GM19397 (cell line): ENCODE data around the gene COX7C.
"Not testable (repeated sequence)": the region's sequence is repeated elsewhere in the genome, so short reads cannot be mapped to it uniquely, and the experiment has no call there.

ENCODE experiments used
- ATAC-seq: cut with Tn5 transposase; IDR thresholded peaks from one replicate; pipeline ENCODE4 v1.9.1; 2021; ENCODE audit warnings: mild to moderate bottlenecking, moderate library complexity; ENCODE audit not compliant: unreplicated experiment

Gene COX7C

DNA sequence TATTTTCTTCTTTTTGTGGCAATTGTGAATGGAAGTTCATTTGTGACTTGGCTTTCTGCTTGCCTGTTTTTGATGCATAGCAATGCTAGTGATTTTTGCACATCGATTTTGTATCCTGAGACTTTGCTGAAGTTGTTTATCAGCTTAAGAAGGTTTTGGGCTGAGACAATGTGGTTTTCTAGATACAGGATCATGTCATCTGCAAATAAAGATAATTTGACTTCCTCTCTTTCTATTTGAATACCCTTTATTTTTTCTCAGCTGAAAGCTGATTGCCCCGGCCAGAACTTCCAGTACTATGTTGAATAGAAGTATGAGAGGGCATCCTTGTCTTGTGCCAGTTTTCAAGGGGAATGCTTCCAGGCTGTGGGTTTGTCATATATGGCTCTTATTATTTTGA is 43.0 kb downstream of the COX7C start:
- ATAC-seq, result not testable (repeated sequence)

DNA sequence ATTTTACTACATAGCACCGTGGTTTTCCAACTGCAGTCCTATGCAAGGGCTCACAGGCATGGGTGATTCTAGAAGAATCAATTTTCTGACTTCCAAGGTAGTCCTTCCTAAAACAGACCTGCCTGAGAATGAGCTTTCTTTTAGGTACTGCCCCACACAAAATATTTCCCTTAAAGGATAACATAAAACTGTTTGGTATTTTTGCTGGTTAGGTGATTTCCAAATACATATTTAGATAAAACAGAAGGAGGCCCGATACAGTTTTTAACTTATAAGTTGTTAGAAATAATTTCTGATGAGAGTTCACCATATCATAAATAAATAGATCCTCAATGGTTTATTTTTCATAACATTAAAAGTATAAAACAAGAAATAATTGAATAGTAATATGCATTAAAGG is 46.4 kb downstream of the COX7C start:
- ATAC-seq, result no peak

DNA sequence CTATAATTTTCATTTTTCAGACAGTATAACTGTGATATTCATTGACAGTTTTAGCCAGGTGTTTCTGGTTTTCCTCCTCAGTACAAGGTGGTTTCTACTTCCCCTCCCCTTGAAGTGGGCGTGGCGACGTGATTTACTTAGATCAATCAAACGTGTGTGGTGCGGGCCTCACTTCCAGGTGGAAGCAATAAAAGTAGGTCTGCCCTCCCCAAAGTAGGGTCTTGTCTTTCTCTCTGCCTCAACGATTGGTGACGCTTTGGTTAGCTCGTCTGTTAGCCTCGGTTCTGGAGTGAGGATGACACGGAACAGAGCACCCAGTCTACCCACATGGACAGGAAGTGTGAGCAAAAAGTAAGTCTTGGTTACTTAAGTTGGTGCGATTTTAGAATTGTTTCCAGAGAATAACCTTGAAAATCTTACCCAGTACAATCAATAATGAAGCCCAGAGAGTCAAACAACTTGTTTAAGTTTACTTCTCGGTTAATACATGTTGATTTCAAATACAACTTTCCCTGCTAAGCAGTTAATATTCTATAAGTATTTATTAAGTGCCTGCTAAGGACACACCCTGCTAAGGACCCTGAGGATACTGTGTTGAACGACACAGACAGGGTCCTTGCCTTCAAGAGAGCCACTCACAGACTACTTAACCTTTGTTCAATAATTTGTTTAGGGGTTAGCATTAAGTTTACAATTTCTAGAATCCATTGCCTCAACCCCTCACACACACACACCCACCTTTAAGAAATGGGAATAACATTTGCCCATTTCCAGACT is 48.4 kb downstream of the COX7C start:
- ATAC-seq, result no peak

DNA sequence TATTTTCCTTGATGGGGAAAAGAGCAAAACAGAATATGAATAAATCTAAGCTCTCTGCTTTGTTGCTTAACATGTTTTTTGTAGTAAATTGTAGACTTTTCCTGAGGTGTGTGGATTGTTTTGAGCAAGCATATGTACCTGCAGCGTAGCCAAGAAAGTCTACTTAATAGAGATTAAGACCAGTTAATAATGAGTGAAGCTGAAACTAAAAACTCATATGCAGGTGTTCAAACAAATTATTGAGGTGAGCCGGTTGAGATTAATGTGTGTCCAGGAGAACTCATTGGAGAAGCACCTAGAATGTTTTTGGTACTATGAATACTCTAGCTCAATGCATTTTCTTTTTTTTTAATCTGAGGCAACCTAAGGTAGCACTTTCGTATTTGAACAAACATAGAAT is 49.2 kb downstream of the COX7C start:
- no peak for ATAC-seq
